ENCODE results near the gene SYN1.

SYN1 gene

GRCh38 chrX:47571215-47571614 lies 48.4 kb downstream of the SYN1 start:
- no peak for DNase-seq

- no peak for DNase-seq
Observed at GRCh38 chrX:47570794-47571193, 48.9 kb downstream of the SYN1 start.

- peak; percentile 55 for DNase-seq
Observed at GRCh38 chrX:47568656-47569295, 50.9 kb downstream of the SYN1 start.

GRCh38 chrX:47566841-47567240 lies 52.8 kb downstream of the SYN1 start:
- DNase-seq: no peak

GRCh38 chrX:47564438-47565085 lies 55.1 kb downstream of the SYN1 start:
- DNase-seq: no peak

- no peak for DNase-seq
Observed at GRCh38 chrX:47563801-47564315, 55.8 kb downstream of the SYN1 start.

GRCh38 chrX:47562615-47563243 lies 56.9 kb downstream of the SYN1 start:
- peak; percentile 23 for DNase-seq

- DNase-seq: no peak
Observed at GRCh38 chrX:47561659-47562151, 58.0 kb downstream of the SYN1 start.

- DNase-seq: peak; percentile 99
Observed at GRCh38 chrX:47560934-47561658, 58.6 kb downstream of the SYN1 start, which contains the start of gene ARAF. Gene ARAF (plus strand): TSS chrX:47561205. CDS start chrX:47562968, 1,763 bp downstream.

GRCh38 chrX:47560179-47560933 lies 59.3 kb downstream of the SYN1 start:
- DNase-seq: no peak

- no peak for DNase-seq
Observed at GRCh38 chrX:47558436-47558835, 61.2 kb downstream of the SYN1 start.

- peak; percentile 58 for DNase-seq
Observed at GRCh38 chrX:47556045-47556623, 63.5 kb downstream of the SYN1 start.

GRCh38 chrX:47543496-47543895 lies 76.2 kb downstream of the SYN1 start:
- no peak for DNase-seq

GRCh38 chrX:47540754-47541538 lies 78.7 kb downstream of the SYN1 start:
- DNase-seq: peak; percentile 51

GRCh38 chrX:47539860-47540259 lies 79.8 kb downstream of the SYN1 start:
- no peak for DNase-seq

- no peak for DNase-seq
Observed at GRCh38 chrX:47530049-47530448, 89.6 kb downstream of the SYN1 start.

GRCh38 chrX:47529548-47529947 lies 90.1 kb downstream of the SYN1 start:
- no peak for DNase-seq

GRCh38 chrX:47523713-47524166 lies 95.9 kb downstream of the SYN1 start:
- no peak for DNase-seq

- DNase-seq: peak; percentile 81
Observed at GRCh38 chrX:47523297-47523696, 96.4 kb downstream of the SYN1 start.
